Activated T-cell treated with anti-CD3 and anti-CD28 coated beads for 48 hours (primary cell): ENCODE data around the gene HOXC6.

ENCODE experiments used
- DNase-seq: peaks from one replicate; pipeline ENCODE4 v3.0.0-alpha.2; 2020; ENCODE audit warnings: low read depth

Gene HOXC6

DNA sequence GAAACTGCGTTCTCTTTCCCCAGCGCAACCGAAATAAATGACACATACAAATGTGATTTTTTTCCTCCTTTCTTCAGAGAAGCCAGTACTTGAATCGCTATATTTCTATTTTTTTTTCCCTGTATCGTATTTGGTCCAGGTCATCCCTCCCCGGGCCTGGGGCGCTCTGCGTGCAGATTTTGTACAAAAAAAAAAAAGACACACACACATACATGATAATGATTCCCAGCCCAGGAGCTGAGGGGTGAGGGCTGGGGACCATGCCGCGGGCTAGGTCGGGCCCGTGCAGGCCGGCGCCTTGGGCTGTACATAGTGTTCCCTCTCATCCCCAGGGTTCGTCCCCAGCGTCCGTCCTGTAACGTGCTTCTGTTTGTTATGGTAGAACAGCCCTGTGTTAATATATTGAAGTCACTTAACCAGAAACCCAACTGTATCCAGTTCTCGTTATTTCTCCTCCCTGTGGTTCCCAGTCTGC is 25.3 kb upstream of the HOXC6 start:
- no peak for DNase-seq

GRCh38 chr12:54003625-54004024 is 24.6 kb upstream of the HOXC6 start:
- DNase-seq = no peak

GRCh38 chr12:54004063-54004840 is 24.0 kb upstream of the HOXC6 start:
- no peak for DNase-seq

GRCh38 chr12:54004841-54005530 is 23.3 kb upstream of the HOXC6 start:
- DNase-seq = no peak

DNA sequence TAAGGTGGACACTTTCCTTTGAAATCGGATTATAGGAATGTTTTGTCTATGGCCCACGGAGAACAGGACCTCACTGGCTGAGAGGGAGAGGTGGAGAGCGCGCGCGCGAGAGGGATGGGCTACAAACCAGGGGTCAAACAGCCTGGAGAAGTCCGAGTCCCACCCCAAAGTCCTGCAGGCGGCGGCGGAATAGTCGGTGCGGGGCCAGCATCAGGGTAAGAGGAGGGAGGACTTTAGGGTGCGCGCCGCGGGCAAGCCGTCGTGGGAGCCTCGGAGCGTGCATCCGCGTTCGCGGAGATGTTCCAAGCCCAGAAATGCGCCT is 22.7 kb upstream of the HOXC6 start:
- DNase-seq = no peak

GRCh38 chr12:54005853-54006558 is 22.2 kb upstream of the HOXC6 start:
- peak; percentile 81 for DNase-seq

- no peak for DNase-seq
Observed at GRCh38 chr12:54006559-54007220, 21.6 kb upstream of the HOXC6 start.

- DNase-seq = no peak
Observed at GRCh38 chr12:54007538-54008259, 20.5 kb upstream of the HOXC6 start.

DNA sequence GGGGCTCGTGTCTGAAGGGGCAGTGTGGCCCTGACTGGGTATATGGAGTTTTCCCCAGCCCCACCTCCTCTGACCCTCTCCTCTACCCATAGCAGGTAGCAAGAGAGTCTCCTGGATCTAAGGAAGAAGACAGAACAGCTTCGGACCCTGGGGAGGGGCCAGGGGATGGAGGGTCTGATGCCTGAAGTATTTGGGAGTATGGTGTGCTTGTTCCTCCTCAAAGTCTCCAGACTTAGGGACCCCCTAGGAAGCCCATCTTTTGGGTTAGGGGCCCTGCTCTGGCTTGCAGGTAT is 20.0 kb upstream of the HOXC6 start:
- DNase-seq = no peak

- no peak for DNase-seq
Observed at GRCh38 chr12:54009171-54010052, 18.8 kb upstream of the HOXC6 start.

DNA sequence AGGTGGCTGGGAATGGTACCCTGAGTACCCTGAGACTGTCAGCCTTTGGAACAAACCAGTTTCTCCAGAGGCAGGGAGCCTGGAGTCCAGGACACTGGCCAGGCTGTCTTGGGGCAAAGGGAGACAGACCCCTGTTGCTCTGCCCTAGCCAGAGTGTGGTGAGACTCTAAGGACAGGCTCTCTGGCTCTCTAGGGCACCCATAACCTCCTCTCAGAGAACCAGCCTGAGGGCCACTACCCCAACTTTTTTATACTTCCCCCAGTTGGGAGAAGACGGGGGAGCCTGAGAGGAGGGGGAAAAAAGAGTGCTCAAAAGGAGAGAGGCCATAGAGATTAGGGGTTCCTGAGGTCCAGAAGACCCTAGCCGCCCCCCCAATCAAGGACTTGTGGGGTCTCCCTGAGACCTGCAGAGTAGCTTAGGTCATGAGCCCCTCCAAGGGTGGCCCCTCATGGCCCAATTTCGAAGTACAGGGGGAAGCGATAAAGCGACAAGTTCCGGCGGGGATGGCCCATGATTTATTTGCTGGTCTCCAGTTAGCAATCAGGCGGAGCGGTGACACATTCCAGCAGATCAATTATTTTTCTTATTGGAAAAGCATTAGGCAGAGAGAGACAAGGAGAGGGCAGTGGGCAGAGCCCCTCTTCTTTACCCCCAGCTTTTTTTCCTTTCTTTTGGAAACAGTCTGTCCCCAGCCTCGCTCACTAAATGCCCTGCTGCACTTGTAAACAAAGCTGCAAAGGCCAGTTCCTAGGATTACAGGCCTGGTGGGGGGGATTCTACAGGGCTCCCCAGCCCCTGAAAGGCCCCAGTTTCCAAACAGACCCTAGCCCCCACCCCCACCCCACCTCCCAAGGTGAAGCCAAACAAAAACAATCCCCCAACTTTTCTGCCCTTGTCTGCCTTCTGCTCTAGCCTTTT is 17.9 kb upstream of the HOXC6 start:
- no peak for DNase-seq

- no peak for DNase-seq
Observed at GRCh38 chr12:54010972-54011664, 17.1 kb upstream of the HOXC6 start.

DNA sequence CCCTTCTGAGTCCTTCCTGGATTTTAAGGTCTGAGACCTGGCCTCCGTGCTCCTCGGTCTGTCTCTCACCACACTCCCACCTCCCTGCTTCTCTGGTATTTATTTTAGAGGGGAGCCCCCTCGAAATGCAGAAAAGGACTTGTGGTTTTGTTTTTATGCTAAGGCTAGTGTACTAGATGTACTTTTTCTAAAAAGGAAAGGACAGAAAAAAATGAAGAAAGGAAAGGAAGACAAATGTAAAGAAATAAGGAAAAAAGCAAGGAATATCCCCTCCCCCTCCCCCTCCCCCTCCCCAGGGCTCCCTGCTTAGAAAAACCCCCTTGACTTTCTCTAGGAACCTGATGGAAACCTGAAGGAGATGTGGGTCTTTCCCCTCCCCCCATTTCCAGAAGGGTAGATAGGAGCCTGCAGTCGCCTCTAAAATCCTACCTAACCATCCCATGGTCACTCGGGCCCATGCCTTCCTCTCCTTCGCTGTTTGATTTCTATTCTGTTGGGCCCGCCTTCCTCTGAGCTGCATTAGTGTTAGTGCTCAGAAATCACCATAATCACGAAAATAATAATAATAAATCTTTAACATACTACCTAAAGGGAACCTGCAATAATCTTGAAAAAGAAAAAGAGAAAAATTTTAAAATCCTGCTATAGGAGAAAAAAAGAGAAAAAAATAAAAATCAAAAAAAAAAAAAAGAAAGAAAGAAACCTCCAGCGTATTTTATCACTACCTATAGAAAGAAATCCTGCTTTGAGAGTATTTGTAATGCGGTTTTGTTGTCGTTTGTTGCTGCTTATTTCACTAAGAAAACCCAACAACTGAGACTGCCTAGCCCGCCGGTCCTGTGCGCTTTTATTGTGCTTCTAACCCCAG is 16.3 kb upstream of the HOXC6 start:
- DNase-seq = no peak

DNA sequence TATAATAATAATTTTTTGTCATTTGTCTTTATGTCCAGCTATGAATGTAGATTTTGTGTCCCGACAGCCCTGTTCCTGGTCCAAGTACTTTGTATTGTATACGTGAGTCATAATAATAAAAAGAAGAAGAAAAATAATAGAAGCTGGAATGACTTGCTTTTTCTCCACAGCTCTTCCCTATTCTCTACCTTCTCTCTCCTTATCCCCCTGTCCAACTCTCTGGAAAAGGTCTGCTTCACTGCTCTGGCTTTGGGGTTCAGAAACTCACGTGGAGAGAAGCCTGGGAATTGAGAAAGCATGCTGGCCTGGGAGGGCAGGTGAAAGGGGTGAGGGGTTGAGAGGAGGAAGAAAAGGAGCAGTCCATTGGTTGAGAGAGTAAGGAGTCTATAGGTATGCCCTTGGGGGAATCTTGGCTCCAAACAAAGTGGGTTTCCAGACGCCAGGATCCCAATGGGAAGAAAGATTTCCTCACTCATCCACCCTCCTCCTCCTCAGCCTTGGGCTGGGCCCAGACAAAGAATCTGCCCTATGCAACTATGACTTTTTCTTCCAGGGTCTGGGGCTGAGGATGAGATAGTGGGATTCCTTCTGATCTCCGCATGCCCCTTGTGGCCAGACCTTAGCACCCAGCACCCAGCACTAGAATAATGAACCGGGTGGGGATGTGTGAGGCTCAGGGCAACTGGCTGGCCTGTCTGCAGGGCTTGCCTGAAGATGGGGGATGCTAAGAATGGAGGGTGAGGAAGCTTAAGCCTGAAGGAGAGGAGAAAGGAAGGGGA is 15.4 kb upstream of the HOXC6 start:
- DNase-seq = no peak

GRCh38 chr12:54014377-54015017 is 13.7 kb upstream of the HOXC6 start:
- DNase-seq = no peak

- DNase-seq = no peak
Observed at GRCh38 chr12:54015018-54015931, 13.0 kb upstream of the HOXC6 start.
